Colonic mucosa (tissue), 4 donors: ENCODE data around the gene PACRGL. TPM values are rescaled to one million over a fixed set of nuclear protein-coding genes. Genes with fewer than 3 reads are reported as not detected.

ENCODE experiments used
- DNase-seq: peaks from one replicate; pipeline ENCODE4 v3.0.0-alpha.2; 2020
- H3K27ac ChIP-seq: fragments of 200-600 bp; one replicate; pipeline ENCODE4 v1.8.0; 2021
- H3K27me3 ChIP-seq: fragments of 200-600 bp; one replicate; pipeline ENCODE4 v1.8.0; 2021
- H3K36me3 ChIP-seq: fragments of 200-600 bp; one replicate; pipeline ENCODE4 v1.8.0; 2021
- H3K4me1 ChIP-seq: fragments of 200-600 bp; one replicate; pipeline ENCODE4 v1.8.0; 2021; ENCODE audit warnings: mild to moderate bottlenecking
- H3K4me3 ChIP-seq: fragments of 200-600 bp; one replicate; pipeline ENCODE4 v1.8.0; 2021
- H3K9ac ChIP-seq, 2 donors: one replicate each; pipeline ENCODE4 v1.7.0; 2013; ENCODE audit warnings: control low read depth in 2 of 2, low read depth in 2 of 2, low read length in 2 of 2
- H3K9me3 ChIP-seq: fragments of 200-600 bp; one replicate; pipeline ENCODE4 v1.8.0; 2021
- CTCF ChIP-seq: fragments of 200-600 bp; IDR thresholded peaks from one replicate; pipeline ENCODE4 v1.8.0; 2022; ENCODE audit warnings: antibody characterized with exemption, mild to moderate bottlenecking
- intact Hi-C: fragments of 100-400 bp; cut with DNase I; formaldehyde crosslinking; loops from one replicate; pipeline ENCODE4 v1.14.1; 2022
- total RNA-seq, 2 donors: library from RNA; stranded (reverse); fragmentation: NEBNext Ultra II Directional in 1 of 2; extraction: Animal tissue kit (Norgen Biotek cat#: 25700) in 1 of 2; gene quantifications; one replicate each; pipeline ENCODE4 v1.2.1, GENCODE V29; 2021
- donor health status: healthy.
- donor health status: DM: no; HTN: no; CAD: no.
- donor health status: DM: no; HTN: no; CAD: no.

Gene PACRGL
- total RNA-seq: 10 to 100 TPM; 11.5 to 16.9 TPM

DNA sequence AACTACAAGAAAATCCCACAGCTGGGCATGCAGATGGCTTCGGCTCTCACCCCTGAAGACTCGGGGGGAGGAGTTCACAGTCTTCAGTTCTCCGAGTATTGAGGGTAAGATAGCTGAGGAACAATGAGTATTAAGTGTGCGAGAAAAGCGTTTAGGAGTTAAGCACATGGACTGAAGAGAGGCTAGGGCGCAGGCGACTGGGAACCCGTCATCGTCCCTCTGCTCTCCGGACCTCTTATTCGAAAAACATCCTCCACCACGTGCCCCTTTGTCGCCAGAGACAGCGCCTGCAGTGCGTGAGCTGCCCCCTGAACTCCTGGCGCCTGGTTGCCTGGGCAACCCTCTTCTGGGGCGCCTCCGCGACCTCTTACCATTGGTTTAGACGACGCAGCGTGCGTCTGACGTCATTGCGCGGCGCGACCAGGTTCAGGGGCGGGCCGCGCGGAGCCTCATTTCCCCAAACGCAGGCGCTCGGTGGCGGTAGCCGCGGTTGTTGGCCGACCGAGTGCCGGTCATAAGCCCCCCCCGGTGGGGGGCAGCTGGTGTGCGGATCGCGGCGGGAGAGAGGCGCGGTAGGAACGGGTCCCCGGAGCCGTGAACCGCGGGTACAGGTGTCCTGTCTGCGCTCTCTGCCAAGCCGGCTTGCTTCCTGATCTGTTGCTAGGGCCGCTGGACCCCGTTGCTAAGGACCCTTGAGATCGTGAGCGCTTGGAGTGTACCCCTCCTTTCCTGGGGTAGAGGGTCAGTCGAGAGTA, at the start of gene PACRGL:
TSS of gene PACRGL (plus strand) at position 452 of the 755 bp plus-strand sequence. CDS start 4,024 bp downstream, outside the sequence.
- H3K4me1 ChIP-seq: peaks cover 5% of the 10 kb centered on the region
- H3K9ac ChIP-seq: peak within 1 kb of the TSS; percentile 84 to 86
- no peak for TF ChIP-seq CTCF
- H3K36me3 ChIP-seq: peaks cover 4% of the 10 kb centered on the region
- DNase-seq: peak; percentile 95
- no peaks in the 10 kb centered on the region for H3K9me3 ChIP-seq
- peak within 1 kb of the TSS; percentile 40 for H3K27ac ChIP-seq
- no peaks in the 10 kb centered on the region for H3K27me3 ChIP-seq
- H3K4me3 ChIP-seq: peak within 1 kb of the TSS; percentile 79
- intact Hi-C loops: no loop called here

GRCh38 chr4:20652226-20652885, 47.9 kb upstream of the PACRGL start:
- TF ChIP-seq CTCF: no peak
- no peaks in the 10 kb centered on the region for H3K9me3 ChIP-seq
- H3K27me3 ChIP-seq: no peaks in the 10 kb centered on the region
- DNase-seq: no peak
- intact Hi-C loops: no loop called here
- no peak overlapping the region for H3K27ac ChIP-seq
- no peaks in the 10 kb centered on the region for H3K36me3 ChIP-seq
- H3K4me3 ChIP-seq: no peak overlapping the region
- H3K9ac ChIP-seq: no peak overlapping the region
- no peaks in the 10 kb centered on the region for H3K4me1 ChIP-seq

GRCh38 chr4:20658456-20658855, 41.8 kb upstream of the PACRGL start:
- Histone ChIP-seq H3K27ac (no peak overlapping the region), H3K9ac (no peak overlapping the region), H3K9me3 (no peaks in the 10 kb centered on the region), H3K36me3 (no peaks in the 10 kb centered on the region), H3K4me3 (no peak overlapping the region), H3K4me1 (no peaks in the 10 kb centered on the region), H3K27me3 (no peaks in the 10 kb centered on the region)
- no peak for TF ChIP-seq CTCF
- DNase-seq: no peak
- intact Hi-C loops: no loop called here

- no peak for TF ChIP-seq CTCF
Measured at GRCh38 chr4:20662851-20663250, 37.4 kb upstream of the PACRGL start.

GRCh38 chr4:20666012-20666860, 34.0 kb upstream of the PACRGL start:
- Histone ChIP-seq H3K27me3 (no peaks in the 10 kb centered on the region), H3K4me1 (no peaks in the 10 kb centered on the region), H3K4me3 (no peak overlapping the region), H3K36me3 (no peaks in the 10 kb centered on the region), H3K27ac (no peak overlapping the region), H3K9me3 (no peaks in the 10 kb centered on the region), H3K9ac (no peak overlapping the region)
- intact Hi-C loops: no loop called here
- no peak for DNase-seq
- no peak for TF ChIP-seq CTCF

More at GRCh38 chr4:20662851-20663250, 37.4 kb upstream of the PACRGL start:
- Histone ChIP-seq H3K27me3 (no peaks in the 10 kb centered on the region), H3K4me3 (no peak overlapping the region), H3K9me3 (no peaks in the 10 kb centered on the region), H3K36me3 (no peaks in the 10 kb centered on the region), H3K4me1 (no peaks in the 10 kb centered on the region), H3K9ac (no peak overlapping the region), H3K27ac (no peak overlapping the region)
- intact Hi-C loops: no loop called here
- DNase-seq: no peak
